Activated gamma-delta T cell treated with anti-CD3 and anti-CD28 coated beads, Interleukin-2, amount 50 U/mL, for 16 hours (primary cell): ENCODE data around the gene TTLL6.
"Not testable (repeated sequence)": the region's sequence is repeated elsewhere in the genome, so short reads cannot be mapped to it uniquely, and the experiment has no call there.

Experiments
- DNase-seq: peaks from one replicate; pipeline ENCODE4 v3.0.0-alpha.2; 2020; ENCODE audit warnings: low read depth

Gene TTLL6

GRCh38 chr17:48816774-48817590 is at the start of gene TTLL6:
TSS of gene TTLL6 (minus strand) at chr17:48817229. CDS start at chr17:48817072, 157 bp downstream.
- DNase-seq = peak; percentile 58

DNA sequence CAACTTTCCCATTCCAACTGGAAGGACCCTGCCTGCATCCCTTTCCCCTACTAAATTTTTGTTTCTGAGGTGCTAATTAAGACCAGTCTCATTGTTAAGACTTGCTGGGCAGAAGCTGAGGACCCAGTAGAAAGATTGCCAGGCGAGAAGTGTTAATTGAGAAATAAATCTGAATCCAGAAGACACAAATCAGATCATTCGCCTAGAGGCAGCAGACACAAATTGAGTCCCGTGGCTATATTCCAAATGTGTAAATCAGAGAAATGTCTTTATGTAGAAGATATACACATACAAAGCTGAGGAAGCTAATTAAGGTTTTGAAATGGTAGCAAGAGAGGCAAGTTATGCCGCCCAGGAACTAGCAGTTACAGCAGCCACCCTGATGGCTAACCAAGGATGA is 43.4 kb upstream of the TTLL6 start:
- no peak for DNase-seq

DNA sequence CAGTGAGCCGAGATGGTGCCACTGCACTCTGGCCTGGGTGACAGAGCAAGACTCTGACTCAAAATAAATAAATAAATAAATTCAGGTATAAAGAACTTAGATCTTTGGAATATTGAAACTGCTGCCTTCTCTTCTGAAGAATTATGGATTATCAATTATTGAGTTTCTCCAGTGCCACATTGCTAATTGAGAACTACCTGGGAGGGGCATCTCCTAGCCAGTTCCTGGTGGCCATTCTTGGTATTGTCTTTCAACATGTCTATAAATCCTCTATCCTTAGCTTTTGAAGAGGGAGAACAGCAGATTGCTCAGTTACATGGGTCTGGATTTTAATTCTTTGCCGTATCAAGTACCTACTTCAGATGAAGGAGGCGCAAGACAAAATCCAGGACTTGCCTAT is 43.0 kb upstream of the TTLL6 start:
- DNase-seq = no peak

DNA sequence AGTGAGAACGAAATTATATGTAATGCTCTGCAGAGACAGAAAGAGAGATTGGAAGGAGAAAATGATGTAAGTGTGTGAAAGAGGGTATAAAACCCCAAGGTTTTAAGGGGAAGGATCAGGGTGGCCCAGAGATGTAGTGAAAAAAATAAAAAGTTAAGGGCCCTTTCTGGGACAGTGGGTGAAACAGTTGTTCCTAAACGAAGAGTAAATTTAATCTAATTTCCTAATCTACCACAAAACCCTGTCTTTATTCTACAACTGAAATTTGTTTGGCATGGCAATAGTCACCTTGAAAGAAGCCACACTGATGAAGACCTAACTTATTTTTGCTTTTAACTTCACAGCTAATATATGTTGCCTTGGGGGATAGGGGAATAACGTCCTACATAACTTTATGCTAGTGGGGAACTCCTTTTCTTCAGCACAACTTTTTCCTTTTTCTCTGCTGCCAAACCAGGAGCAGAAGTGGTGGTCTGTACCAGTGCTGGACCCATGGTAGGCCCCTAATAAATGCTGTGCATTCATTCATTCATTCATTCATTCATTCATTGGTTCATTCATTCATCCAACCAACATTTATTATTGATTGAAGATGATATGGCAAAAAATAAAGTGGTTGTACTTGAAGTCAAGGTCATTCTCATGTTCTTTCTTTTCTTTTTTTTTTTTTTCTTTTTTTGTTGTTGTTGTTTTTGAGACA is 39.2 kb upstream of the TTLL6 start:
- no peak for DNase-seq

GRCh38 chr17:48854774-48855476 is 37.9 kb upstream of the TTLL6 start:
- DNase-seq = no peak

DNA sequence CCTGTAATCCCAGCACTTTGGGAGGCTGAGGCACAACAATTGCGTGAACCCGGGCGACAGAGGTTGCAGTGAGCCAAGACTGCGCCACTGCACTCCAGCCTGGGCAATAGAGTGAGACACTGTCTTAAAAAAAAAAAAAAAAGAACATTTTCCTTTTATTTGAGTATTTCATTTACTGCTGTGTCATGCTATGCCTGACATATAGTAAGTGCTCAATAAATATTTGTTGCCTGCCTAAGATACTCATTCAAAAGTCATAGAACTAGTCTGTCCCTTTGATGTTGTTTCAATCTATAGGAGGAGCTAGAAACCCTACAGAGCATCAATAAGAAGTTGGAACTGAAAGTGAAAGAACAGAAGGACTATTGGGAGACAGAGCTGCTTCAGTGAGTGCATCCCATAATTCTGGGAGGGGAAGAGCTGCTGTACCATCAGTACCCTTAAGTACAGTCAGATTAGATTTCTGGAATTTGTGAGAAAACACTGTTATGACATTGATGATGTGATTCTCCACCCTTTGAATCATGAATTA is 33.8 kb upstream of the TTLL6 start:
- DNase-seq = no peak

- no peak for DNase-seq
Measured at GRCh38 chr17:48843187-48843900, 26.3 kb upstream of the TTLL6 start.

DNA sequence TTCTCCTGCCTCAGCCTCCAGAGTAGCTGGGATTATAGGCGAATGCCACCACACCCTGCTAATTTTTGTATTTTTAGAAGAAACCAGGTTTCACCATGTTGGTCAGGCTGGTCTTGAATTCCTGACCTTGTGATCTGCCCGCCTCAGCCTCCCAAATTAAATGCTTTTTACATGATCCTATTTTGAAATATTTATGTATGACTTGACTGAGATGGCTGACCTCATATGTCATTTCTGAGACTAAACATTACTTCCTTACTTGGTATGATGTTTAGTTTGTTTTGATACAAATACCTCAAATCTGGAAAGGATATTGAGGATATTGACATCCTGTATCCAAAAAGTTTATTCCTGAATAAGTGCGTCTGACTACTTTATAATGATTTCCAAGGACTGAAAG is 25.7 kb upstream of the TTLL6 start:
- no peak for DNase-seq

- no peak for DNase-seq
Measured at GRCh38 chr17:48841395-48841831, 24.4 kb upstream of the TTLL6 start.

DNA sequence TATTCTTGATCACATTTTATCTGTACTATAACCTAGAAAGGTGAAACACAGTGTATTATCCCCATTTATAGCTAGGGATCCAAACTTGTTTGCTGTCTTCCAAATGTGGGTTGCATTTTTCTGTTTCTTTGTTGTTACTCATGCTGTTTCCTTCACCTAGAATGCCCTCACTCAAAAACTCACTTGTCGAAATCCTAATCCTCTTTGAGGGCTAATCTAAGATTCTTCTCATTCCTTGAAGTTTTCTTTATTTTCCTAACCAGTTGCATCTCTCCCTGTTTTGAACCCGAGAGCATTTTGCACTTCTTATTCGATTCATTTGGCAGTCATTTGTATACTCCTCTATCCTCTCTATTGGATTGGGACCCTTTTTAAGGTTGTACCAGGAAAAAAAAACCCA is 23.4 kb upstream of the TTLL6 start:
- no peak for DNase-seq

- not testable (repeated sequence) for DNase-seq
Measured at GRCh38 chr17:48837458-48837857, 20.4 kb upstream of the TTLL6 start.

DNA sequence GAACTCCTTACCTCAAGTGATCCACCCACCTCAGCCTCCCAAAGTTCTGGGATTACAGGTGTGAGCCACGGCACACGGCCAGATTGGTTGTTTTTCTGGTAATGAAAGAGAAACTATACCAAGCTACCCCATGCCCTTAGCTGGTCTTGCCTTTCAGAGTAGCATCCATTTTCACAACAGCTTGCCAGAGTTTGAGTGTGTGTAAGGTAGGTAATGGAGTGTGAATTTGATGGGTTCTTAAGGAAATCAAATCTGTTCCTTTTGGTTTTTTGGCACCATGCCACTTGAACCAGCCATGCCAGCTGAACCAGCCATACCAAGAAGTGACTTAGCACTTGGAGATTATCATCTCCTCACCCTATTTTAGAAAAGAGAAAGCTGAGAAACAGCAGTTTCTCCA is 18.9 kb upstream of the TTLL6 start:
- no peak for DNase-seq

GRCh38 chr17:48834973-48835372 is 17.9 kb upstream of the TTLL6 start:
- no peak for DNase-seq

- DNase-seq = no peak
Measured at GRCh38 chr17:48831549-48831883, 14.5 kb upstream of the TTLL6 start.

- peak; percentile 75 for DNase-seq
Measured at GRCh38 chr17:48830840-48831548, 14.0 kb upstream of the TTLL6 start, which contains the start of gene CALCOCO2. TSS of gene CALCOCO2 (plus strand) at chr17:48831035. CDS start at chr17:48841708, 10,673 bp downstream.

GRCh38 chr17:48825446-48826381 is 8.7 kb upstream of the TTLL6 start:
- no peak for DNase-seq

GRCh38 chr17:48820936-48821335 is 3.9 kb upstream of the TTLL6 start:
- DNase-seq = not testable (repeated sequence)

DNA sequence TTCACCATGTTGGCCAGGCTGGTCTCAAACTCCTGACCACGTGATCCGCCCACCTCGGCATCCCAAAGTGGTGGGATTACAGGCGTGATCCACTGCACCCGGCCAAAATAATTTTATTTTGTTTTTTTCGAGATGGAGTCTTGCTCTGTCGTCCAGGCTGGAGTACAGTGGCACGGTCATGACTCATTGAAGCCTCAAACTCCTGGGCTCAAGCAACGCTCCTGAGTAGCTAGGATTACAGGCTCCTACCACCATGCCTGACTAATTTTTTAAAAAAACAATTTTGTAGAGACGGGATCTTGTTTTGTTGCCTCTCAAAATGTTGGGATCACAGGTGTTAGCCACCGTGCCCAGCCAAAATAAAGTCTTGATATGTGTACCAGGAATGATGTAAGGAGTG is 2.4 kb upstream of the TTLL6 start:
- no peak for DNase-seq

DNA sequence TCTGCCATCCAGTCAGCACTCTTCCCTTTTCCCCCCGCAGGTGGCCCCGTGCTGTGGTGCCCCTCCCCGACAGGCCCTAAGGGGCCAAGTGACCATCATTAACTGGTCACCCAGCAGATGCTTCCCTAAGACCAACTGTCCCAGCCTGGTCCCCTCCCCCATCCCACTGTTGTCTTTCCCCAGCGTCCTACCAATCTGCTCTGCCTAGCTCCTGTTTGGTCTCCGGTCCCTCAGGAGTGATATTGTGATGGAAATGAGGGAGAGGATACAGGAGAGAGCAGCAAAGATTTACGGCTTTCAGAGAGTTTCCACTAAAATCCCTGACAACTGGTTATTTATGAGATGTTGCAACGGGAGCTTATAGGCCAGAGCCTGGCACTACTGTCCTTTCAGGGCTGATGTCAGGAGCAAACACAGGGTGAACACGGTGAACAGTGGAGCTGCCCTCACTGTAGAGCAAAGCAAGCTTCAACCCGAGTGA is 1.4 kb upstream of the TTLL6 start:
- DNase-seq = no peak

DNA sequence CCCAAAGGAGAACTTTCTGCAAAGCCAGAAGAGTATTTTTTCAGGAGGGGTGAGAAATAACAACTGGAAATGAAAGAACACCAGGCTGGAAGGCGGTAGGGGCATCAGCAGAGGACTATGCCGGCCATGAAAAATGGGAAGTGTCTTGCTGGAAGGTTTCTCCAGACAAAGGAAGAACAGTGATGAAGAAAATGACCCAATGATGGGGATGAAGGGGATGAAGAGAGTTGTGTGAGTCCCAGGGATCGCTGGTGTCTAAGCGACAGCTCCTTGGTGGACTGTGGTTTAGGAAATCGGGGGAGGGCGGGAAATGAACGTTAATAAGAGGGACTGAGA is 623 bp downstream of the TTLL6 start:
- no peak for DNase-seq
